Transverse colon (tissue), 4 donors: Measurements from ENCODE around the gene CPNE1. TPM values are rescaled to one million over a fixed set of nuclear protein-coding genes. Genes with fewer than 3 reads are reported as not detected.
"Not testable (repeated sequence)": the region's sequence is repeated elsewhere in the genome, so short reads cannot be mapped to it uniquely, and the experiment has no call there.

ENCODE experiments used
- DNase-seq: peaks from one replicate; pipeline ENCODE4 v3.0.0-alpha.2; 2019
- H3K27ac ChIP-seq, 4 donors: fragments of 200-600 bp; sonication (generic); 2 replicates each; pipeline ENCODE4 v1.5.1; 2016 to 2018; ENCODE audit warnings: inconsistent platforms in 4 of 4
- H3K27me3 ChIP-seq: fragments of 200-600 bp; sonication (generic); 2 replicates; pipeline ENCODE4 v1.5.1; 2017; ENCODE audit warnings: inconsistent platforms
- H3K36me3 ChIP-seq, 4 donors: fragments of 200-600 bp; sonication (generic); 2 replicates each; pipeline ENCODE4 v1.5.1; 2017 to 2019; ENCODE audit warnings: inconsistent platforms in 4 of 4
- H3K4me1 ChIP-seq, 4 donors: fragments of 200-600 bp; sonication (generic); 2 replicates each; pipeline ENCODE4 v1.5.1; 2017 to 2020; ENCODE audit warnings: inconsistent platforms in 4 of 4
- H3K4me3 ChIP-seq, 4 donors: fragments of 200-600 bp; sonication (generic); 1 replicate in 1 of 4; 2 replicates in 3 of 4; pipeline versions ENCODE4 v1.5.1 to v1.6.1; 2017 to 2019; ENCODE audit warnings: inconsistent platforms in 4 of 4
- H3K9me3 ChIP-seq, 2 donors: fragments of 200-600 bp; sonication (generic); 2 replicates each; pipeline ENCODE4 v1.5.1; 2017 to 2019; ENCODE audit warnings: inconsistent platforms in 2 of 2
- EP300 ChIP-seq: sonication (generic); formaldehyde crosslinking; IDR thresholded peaks from one replicate; pipeline ENCODE4 v1.6.1; 2017; ENCODE audit warnings: antibody characterized with exemption, low read depth
- POLR2A ChIP-seq: fragments of 450-650 bp; IDR thresholded peaks from one replicate; pipeline ENCODE4 v1.6.1; 2016; ENCODE audit warnings: antibody characterized with exemption, mild to moderate bottlenecking, moderate library complexity
- POLR2AphosphoS5 ChIP-seq, 3 donors: sonication (generic); formaldehyde crosslinking; IDR thresholded peaks; one replicate each; pipeline ENCODE4 v1.6.1; 2016; ENCODE audit warnings: antibody characterized with exemption in 3 of 3
- WGBS, 2 donors: methylation state at CpG; one replicate each; pipeline ENCODE4 v1.1.5; 2018; ENCODE audit warnings: low coverage in 1 of 2; 5-methylcytosine and 5-hydroxymethylcytosine counted together
- in situ Hi-C, 4 donors: fragments of 200-750 bp; cut with MboI; loops; one replicate each; pipeline versions ENCODE4 v1.15.0 to v1.15.1; 2017; ENCODE audit warnings: low sequenced_read_pairs in 3 of 4, low pct_ligation_motif_present in 1 of 4, low pct_unique_long_range_greater_than_20kb in 1 of 4
- intact Hi-C: fragments of 100-400 bp; cut with DNase I; formaldehyde crosslinking; loops from one replicate; pipeline ENCODE4 v1.15.1; 2023; ENCODE audit warnings: low total_unique reads
- total RNA-seq, 4 donors: library from RNA; depleted of rRNA; stranded (reverse); fragments of >200 nt; gene quantifications; one replicate each; pipeline ENCODE4 v1.1.0, GENCODE V29; 2016
- TF ChIP-seq, protein P1 (sequence below), 5 experiments: fragments of 200-600 bp in 3 of 5; fragments of 450-650 bp in 2 of 5; sonication (generic) in 3 of 5; IDR thresholded peaks; 1 replicate in 2 of 5; 2 replicates in 3 of 5; pipeline ENCODE4 v1.5.1; 2016 to 2017; ENCODE audit warnings: antibody characterized with exemption in 5 of 5, inconsistent platforms in 3 of 5, mild to moderate bottlenecking in 2 of 5, moderate library complexity in 1 of 5

Gene CPNE1
- total RNA-seq: 100 to 1,000 TPM in 3 of 4 donors, 10 to 100 TPM in 1; 67.7 to 225 (median 132) TPM

DNA sequence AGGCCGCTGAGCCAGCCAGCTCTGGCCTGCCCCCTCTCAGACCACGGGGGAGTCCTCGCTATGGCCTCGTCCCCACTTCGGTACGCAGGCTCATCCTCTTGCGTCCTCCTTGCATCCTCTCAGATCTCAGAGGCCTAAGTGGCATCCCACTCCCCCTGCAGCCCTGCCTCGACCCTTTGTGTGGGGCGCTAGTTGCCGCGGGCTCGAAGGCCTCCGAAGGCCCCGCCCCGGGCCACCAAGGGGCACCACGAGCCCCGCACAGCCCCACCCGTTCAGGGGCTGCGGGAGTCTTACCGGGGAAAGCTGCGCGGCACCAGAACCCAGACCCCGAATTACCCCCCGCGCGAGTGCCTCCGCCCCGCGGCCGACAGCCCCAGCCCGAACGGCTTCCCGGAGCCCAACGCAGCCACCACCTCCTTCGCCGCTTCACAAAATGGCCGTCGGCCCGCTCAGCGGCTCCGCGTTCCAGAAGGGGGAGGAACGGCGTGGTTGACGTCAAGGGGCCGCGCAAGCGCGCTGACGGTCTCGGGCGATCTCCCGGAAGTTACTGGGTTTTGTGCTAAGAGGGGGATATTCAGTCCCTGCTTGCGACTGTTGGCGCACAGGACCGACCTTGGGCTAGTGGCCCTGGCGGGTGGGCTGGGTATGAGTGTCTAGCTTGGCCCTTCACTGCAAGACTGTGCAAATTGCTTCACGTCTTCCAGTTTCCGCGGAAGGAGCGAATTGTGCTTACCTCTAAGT lies at the start of gene CPNE1, which contains the start of gene RBM12:
TSS of gene CPNE1 (minus strand) at position 435 of the 741 bp plus-strand sequence. CDS start 31,977 bp downstream, outside the sequence.
TSS of gene RBM12 (minus strand) at position 435 of the 741 bp plus-strand sequence. CDS start 9,578 bp downstream, outside the sequence.
- intact Hi-C loops: loop anchor here (2.0 kb wide), 1 partner anchor 48 kb away; no protein-coding TSS in a partner anchor
- Histone ChIP-seq H3K4me1 (peaks cover 15 to 40% (median 38%) of the 10 kb centered on the region in 4 donors), H3K4me3 (peak within 1 kb of the TSS; percentile 57 to 87 (median 64)), H3K9me3 (no peaks in the 10 kb centered on the region), H3K27me3 (no peaks in the 10 kb centered on the region), H3K27ac (peak within 1 kb of the TSS; percentile 94 to 98 (median 96)), H3K36me3 (peaks cover 0 to 13% (median 3%) of the 10 kb centered on the region in 4 donors)
- TF ChIP-seq, protein P1, sequence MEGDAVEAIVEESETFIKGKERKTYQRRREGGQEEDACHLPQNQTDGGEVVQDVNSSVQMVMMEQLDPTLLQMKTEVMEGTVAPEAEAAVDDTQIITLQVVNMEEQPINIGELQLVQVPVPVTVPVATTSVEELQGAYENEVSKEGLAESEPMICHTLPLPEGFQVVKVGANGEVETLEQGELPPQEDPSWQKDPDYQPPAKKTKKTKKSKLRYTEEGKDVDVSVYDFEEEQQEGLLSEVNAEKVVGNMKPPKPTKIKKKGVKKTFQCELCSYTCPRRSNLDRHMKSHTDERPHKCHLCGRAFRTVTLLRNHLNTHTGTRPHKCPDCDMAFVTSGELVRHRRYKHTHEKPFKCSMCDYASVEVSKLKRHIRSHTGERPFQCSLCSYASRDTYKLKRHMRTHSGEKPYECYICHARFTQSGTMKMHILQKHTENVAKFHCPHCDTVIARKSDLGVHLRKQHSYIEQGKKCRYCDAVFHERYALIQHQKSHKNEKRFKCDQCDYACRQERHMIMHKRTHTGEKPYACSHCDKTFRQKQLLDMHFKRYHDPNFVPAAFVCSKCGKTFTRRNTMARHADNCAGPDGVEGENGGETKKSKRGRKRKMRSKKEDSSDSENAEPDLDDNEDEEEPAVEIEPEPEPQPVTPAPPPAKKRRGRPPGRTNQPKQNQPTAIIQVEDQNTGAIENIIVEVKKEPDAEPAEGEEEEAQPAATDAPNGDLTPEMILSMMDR (IDR thresholded peaks at IDR 0.05): peak in 2 of 5 experiments; percentile 7 to 10
- TF ChIP-seq POLR2AphosphoS5 (IDR thresholded peaks at IDR 0.05) (peak; percentile 94 to 98 (median 98)), EP300 (no peak), POLR2A (peak; percentile 94)
- in situ Hi-C loops: no loop called here
- DNase-seq: peak; percentile 94
- 2% methylated on average over 54 of the region's 61 CpGs; no CpG with 5 or more reads in 1 of the 2 donors for WGBS, 2 donors

DNA sequence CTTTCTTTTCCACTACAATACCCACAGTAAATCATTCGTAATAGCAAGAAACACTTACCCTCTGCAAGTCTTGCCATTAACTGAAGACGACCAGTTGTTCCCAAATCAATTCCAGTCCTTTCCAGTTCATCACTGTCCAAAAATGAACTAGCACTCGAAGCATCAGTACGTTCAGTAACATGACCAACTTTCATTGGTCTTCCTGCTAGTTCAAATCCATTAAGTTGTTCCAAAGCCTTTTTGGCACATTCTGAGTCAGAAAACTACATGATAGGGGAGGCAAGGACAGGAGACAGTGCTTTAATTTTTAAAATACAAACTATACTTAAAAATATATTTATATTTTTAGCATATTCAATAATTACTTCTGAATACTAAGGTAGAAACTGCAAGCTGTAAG lies 49.4 kb upstream of the CPNE1 start:
- in situ Hi-C loops (loop anchor here in 2 of 4 donors (25.0 kb wide), 1 partner anchor 173 kb away; no protein-coding TSS in a partner anchor), intact Hi-C loops (no loop called here)
- Histone ChIP-seq H3K36me3 (peaks cover 0 to 96% (median 48%) of the 10 kb centered on the region in 4 donors), H3K27ac (no peak overlapping the region), H3K4me1 (peaks cover 0 to 26% (median 7%) of the 10 kb centered on the region in 4 donors), H3K9me3 (no peaks in the 10 kb centered on the region), H3K27me3 (no peaks in the 10 kb centered on the region), H3K4me3 (no peak overlapping the region)
- WGBS, 2 donors: 67 to 70% methylated on average over 3 to 4 of the region's 4 CpGs
- TF ChIP-seq, protein P1 (IDR thresholded peaks at IDR 0.05): no peak
- no peak for TF ChIP-seq POLR2A
- no peak for TF ChIP-seq EP300
- no peak for TF ChIP-seq POLR2AphosphoS5 (IDR thresholded peaks at IDR 0.05)
- DNase-seq: no peak

DNA sequence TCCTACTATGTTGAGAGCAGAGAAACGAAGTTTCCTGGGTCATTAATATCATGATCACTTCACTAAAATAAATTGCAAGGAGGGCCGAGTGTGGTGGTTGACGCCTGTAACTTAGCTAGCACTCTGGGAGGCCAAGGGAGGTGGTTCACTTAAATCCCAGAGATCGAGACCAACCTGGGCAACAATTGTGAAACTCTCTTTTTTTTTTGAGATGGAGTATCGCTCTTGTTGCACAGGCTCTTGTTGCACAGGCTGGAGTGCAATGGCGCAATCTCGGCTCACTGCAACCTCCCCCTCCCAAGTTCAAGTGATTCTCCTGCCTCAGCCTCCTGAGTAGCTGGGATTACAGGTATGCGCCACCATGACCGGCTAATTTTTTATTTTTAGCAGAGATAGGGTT lies 48.4 kb upstream of the CPNE1 start:
- H3K9me3 ChIP-seq, H3K27ac ChIP-seq, intact Hi-C loops, DNase-seq, H3K4me3 ChIP-seq, H3K27me3 ChIP-seq: not testable (repeated sequence)
- peaks cover 0 to 32% (median 8%) of the 10 kb centered on the region in 4 donors for H3K4me1 ChIP-seq
- H3K36me3 ChIP-seq: peaks cover 0 to 96% (median 47%) of the 10 kb centered on the region in 4 donors
- WGBS, 2 donors: 88% methylated on average over 9 of the region's 9 CpGs; no CpG with 5 or more reads in 1 of the 2 donors
- in situ Hi-C loops: loop anchor here in 2 of 4 donors (25.0 kb wide), 1 partner anchor 174 kb away; no protein-coding TSS in a partner anchor

DNA sequence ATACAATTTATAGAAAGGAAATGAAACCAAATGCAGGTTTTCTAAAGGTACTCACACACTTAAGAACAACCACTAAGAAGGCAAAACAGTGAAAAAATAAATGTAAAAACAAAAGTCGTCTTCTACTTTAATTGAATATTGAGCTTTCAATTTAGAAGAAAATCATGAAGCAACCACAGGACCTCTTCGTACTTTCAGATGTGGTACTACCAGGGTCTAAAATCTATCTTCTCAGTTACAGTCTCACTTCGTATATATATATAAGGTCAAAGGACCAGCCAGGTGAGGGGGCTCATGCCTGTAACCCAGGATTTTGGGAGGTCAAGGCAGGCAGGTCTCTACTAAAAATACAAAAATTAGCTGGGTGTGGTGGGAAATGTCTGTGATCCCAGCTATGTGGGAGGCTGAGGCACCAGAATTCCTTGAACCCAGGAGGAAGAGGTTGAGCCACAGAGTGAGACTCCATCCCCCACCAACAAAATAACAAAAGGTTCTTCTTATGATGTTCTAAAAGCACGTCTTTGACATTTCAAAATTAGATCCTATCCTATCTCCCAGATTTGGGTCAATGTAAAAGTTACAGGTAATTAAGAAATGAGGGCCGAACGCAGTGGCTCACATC lies 47.0 kb upstream of the CPNE1 start:
- no peak for DNase-seq
- no peaks in the 10 kb centered on the region for H3K27me3 ChIP-seq
- WGBS, 2 donors: 74 to 80% methylated on average over 2 to 6 of the region's 6 CpGs
- no peaks in the 10 kb centered on the region for H3K9me3 ChIP-seq
- no peak overlapping the region for H3K4me3 ChIP-seq
- TF ChIP-seq, protein P1 (IDR thresholded peaks at IDR 0.05): no peak
- TF ChIP-seq POLR2AphosphoS5 (IDR thresholded peaks at IDR 0.05) (no peak), POLR2A (no peak), EP300 (no peak)
- peaks cover 0 to 96% (median 46%) of the 10 kb centered on the region in 4 donors for H3K36me3 ChIP-seq
- intact Hi-C loops: no loop called here
- in situ Hi-C loops: loop anchor here in 2 of 4 donors (25.0 kb wide), 1 partner anchor 176 kb away; no protein-coding TSS in a partner anchor
- no peak overlapping the region for H3K27ac ChIP-seq
- peaks cover 0 to 32% (median 8%) of the 10 kb centered on the region in 4 donors for H3K4me1 ChIP-seq
